ENCODE data around the gene TIMP2. TPM values are rescaled to one million over a fixed set of nuclear protein-coding genes. Genes with fewer than 3 reads are reported as not detected.

TIMP2 gene
- total and polyA plus RNA-seq, 4 donors = 203 to 732 (median 577) TPM

GRCh38 chr17:78960928-78961327 lies 35.7 kb upstream of the TIMP2 start:
- Histone ChIP-seq H3K4me3 (ENCODE audit: low read length in 2 of 2) (no peak overlapping the region), H3K27me3 (ENCODE audit: control insufficient read depth in 1 of 2, insufficient read depth in 2 of 2, low read length in 1 of 2) (no peaks in the 10 kb centered on the region), H3K27ac (ENCODE audit: low read depth in 1 of 2, low read length in 2 of 2) (no peak overlapping the region), H3K9me3 (ENCODE audit: control insufficient read depth, low read length) (no peaks in the 10 kb centered on the region), H3K36me3 (ENCODE audit: control insufficient read depth in 1 of 2, insufficient read depth in 2 of 2, low read length in 1 of 2) (no peaks in the 10 kb centered on the region), H3K4me1 (ENCODE audit: control insufficient read depth in 1 of 2, insufficient read depth in 2 of 2, low read length in 2 of 2) (no peaks in the 10 kb centered on the region)
- DNase-seq (no peak), ATAC-seq (ENCODE audit: low FRiP score) (no peak)
- 7 to 8% methylated on average over 5 of the region's 5 CpGs for WGBS, 2 donors
- intact Hi-C loops (cut with DNase I) = no loop called here

DNA sequence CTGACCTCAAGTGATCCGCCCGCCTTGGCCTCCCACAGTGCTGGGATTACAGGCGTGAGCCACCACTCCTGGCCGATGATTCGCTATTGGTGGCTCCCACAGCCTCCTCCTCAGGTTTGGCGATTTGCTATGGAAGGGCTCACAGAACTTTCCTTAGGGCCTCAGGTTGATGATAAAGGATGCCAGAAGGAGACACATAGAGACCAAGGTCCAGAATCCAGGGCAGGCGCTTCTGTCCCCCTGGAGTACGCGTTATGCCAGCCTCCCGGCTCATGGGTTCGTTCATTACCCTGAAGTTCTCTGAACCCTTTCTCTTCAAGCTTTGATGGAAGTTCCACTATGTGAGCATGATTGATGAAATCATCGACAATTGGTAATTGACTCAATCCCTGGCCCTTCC lies 34.6 kb upstream of the TIMP2 start:
- Histone ChIP-seq H3K36me3 (ENCODE audit: control insufficient read depth in 1 of 2, insufficient read depth in 2 of 2, low read length in 1 of 2) (no peaks in the 10 kb centered on the region), H3K4me1 (ENCODE audit: control insufficient read depth in 1 of 2, insufficient read depth in 2 of 2, low read length in 2 of 2) (no peaks in the 10 kb centered on the region), H3K27me3 (ENCODE audit: control insufficient read depth in 1 of 2, insufficient read depth in 2 of 2, low read length in 1 of 2) (no peaks in the 10 kb centered on the region), H3K9me3 (ENCODE audit: control insufficient read depth, low read length) (no peaks in the 10 kb centered on the region), H3K4me3 (ENCODE audit: low read length in 2 of 2) (no peak overlapping the region), H3K27ac (ENCODE audit: low read depth in 1 of 2, low read length in 2 of 2) (no peak overlapping the region)
- no peak for ATAC-seq (ENCODE audit: low FRiP score)
- 97% methylated on average over 12 of the region's 12 CpGs for WGBS, 2 donors
- no peak for DNase-seq
- intact Hi-C loops (cut with DNase I) = no loop called here

DNA sequence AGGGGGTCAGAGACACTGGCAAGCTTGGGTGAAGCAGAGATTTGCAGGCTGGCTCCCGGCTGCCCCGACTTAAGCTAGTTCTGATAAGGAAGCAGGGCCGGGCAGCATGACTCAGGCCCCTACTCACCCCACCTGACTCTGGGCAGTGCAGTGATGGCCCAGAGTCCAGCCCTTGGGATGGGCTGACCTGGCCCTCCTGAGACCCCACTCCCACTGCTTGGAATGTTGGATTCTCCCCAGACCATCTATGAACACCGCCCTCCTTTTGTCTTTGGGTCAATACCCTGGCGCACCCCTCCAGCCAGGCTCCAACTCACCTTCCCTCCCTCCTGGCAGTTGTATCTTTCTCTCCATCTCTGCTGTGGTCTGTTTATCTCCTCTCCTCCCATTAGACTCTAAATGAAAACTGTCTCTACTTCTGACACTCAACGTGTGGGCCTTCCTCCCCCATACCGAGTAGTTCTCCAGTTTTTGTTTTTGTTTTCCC lies 33.5 kb upstream of the TIMP2 start:
- Histone ChIP-seq H3K4me3 (ENCODE audit: low read length in 2 of 2) (no peak overlapping the region), H3K36me3 (ENCODE audit: control insufficient read depth in 1 of 2, insufficient read depth in 2 of 2, low read length in 1 of 2) (no peaks in the 10 kb centered on the region), H3K9me3 (ENCODE audit: control insufficient read depth, low read length) (no peaks in the 10 kb centered on the region), H3K27me3 (ENCODE audit: control insufficient read depth in 1 of 2, insufficient read depth in 2 of 2, low read length in 1 of 2) (no peaks in the 10 kb centered on the region), H3K4me1 (ENCODE audit: control insufficient read depth in 1 of 2, insufficient read depth in 2 of 2, low read length in 2 of 2) (no peaks in the 10 kb centered on the region), H3K27ac (ENCODE audit: low read depth in 1 of 2, low read length in 2 of 2) (no peak overlapping the region)
- intact Hi-C loops (cut with DNase I) = no loop called here
- peak; percentile 32 for ATAC-seq (ENCODE audit: low FRiP score)
- no peak for DNase-seq
- 79 to 84% methylated on average over 7 of the region's 7 CpGs for WGBS, 2 donors

- DNase-seq (no peak), ATAC-seq (ENCODE audit: low FRiP score) (no peak)
- H3K4me3 ChIP-seq (ENCODE audit: low read length in 2 of 2) = no peak overlapping the region
- H3K36me3 ChIP-seq (ENCODE audit: control insufficient read depth in 1 of 2, insufficient read depth in 2 of 2, low read length in 1 of 2) = no peaks in the 10 kb centered on the region
- 25 to 34% methylated on average over 12 of the region's 12 CpGs for WGBS, 2 donors
- intact Hi-C loops (cut with DNase I) = no loop called here
- H3K9me3 ChIP-seq (ENCODE audit: control insufficient read depth, low read length) = no peaks in the 10 kb centered on the region
- H3K27me3 ChIP-seq (ENCODE audit: control insufficient read depth in 1 of 2, insufficient read depth in 2 of 2, low read length in 1 of 2) = no peaks in the 10 kb centered on the region
- no peaks in the 10 kb centered on the region for H3K4me1 ChIP-seq (ENCODE audit: control insufficient read depth in 1 of 2, insufficient read depth in 2 of 2, low read length in 2 of 2)
- no peak overlapping the region for H3K27ac ChIP-seq (ENCODE audit: low read depth in 1 of 2, low read length in 2 of 2)
Measured at GRCh38 chr17:78957128-78957527, 31.9 kb upstream of the TIMP2 start.

GRCh38 chr17:78956254-78956653 lies 31.1 kb upstream of the TIMP2 start:
- ATAC-seq (ENCODE audit: low FRiP score) (no peak), DNase-seq (no peak)
- intact Hi-C loops (cut with DNase I) = no loop called here
- Histone ChIP-seq H3K27me3 (ENCODE audit: control insufficient read depth in 1 of 2, insufficient read depth in 2 of 2, low read length in 1 of 2) (no peaks in the 10 kb centered on the region), H3K27ac (ENCODE audit: low read depth in 1 of 2, low read length in 2 of 2) (no peak overlapping the region), H3K36me3 (ENCODE audit: control insufficient read depth in 1 of 2, insufficient read depth in 2 of 2, low read length in 1 of 2) (no peaks in the 10 kb centered on the region), H3K9me3 (ENCODE audit: control insufficient read depth, low read length) (peaks cover under 1% of the 10 kb centered on the region), H3K4me3 (ENCODE audit: low read length in 2 of 2) (no peak overlapping the region), H3K4me1 (ENCODE audit: control insufficient read depth in 1 of 2, insufficient read depth in 2 of 2, low read length in 2 of 2) (no peaks in the 10 kb centered on the region)
- WGBS, 2 donors = 88 to 90% methylated on average over 11 of the region's 11 CpGs

DNA sequence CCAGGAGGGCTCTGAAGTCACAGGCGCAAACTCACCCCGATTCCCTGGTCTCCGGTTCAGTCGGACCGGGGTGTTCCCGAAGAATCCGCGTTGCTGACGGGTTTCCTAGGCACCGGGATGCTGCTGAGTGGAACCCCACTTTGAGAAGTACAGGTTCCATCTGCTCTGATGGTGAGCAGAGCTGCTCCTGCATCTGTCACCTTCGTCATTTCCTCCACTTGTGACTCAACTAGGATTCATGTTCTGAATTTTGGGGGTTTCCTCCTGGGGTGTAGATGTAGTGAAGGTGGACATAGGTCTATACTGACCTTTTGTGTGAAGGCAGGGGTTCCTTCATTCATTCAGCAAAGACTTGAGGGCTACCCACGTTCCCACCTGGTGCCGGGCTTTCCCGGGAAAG lies 29.5 kb upstream of the TIMP2 start:
- Histone ChIP-seq H3K9me3 (ENCODE audit: control insufficient read depth, low read length) (peaks cover 8% of the 10 kb centered on the region), H3K27me3 (ENCODE audit: control insufficient read depth in 1 of 2, insufficient read depth in 2 of 2, low read length in 1 of 2) (no peaks in the 10 kb centered on the region), H3K4me3 (ENCODE audit: low read length in 2 of 2) (no peak overlapping the region), H3K4me1 (ENCODE audit: control insufficient read depth in 1 of 2, insufficient read depth in 2 of 2, low read length in 2 of 2) (no peaks in the 10 kb centered on the region), H3K27ac (ENCODE audit: low read depth in 1 of 2, low read length in 2 of 2) (no peak overlapping the region), H3K36me3 (ENCODE audit: control insufficient read depth in 1 of 2, insufficient read depth in 2 of 2, low read length in 1 of 2) (no peaks in the 10 kb centered on the region)
- DNase-seq (no peak), ATAC-seq (ENCODE audit: low FRiP score) (no peak)
- WGBS, 2 donors = 93 to 96% methylated on average over 14 of the region's 14 CpGs
- intact Hi-C loops (cut with DNase I) = no loop called here

- intact Hi-C loops (cut with DNase I) = no loop called here
- no peak for DNase-seq
- no peaks in the 10 kb centered on the region for H3K27me3 ChIP-seq (ENCODE audit: control insufficient read depth in 1 of 2, insufficient read depth in 2 of 2, low read length in 1 of 2)
- ATAC-seq (ENCODE audit: low FRiP score) = no peak
- H3K9me3 ChIP-seq (ENCODE audit: control insufficient read depth, low read length) = peaks cover 8% of the 10 kb centered on the region
- no peaks in the 10 kb centered on the region for H3K4me1 ChIP-seq (ENCODE audit: control insufficient read depth in 1 of 2, insufficient read depth in 2 of 2, low read length in 2 of 2)
- 84 to 86% methylated on average over 29 of the region's 29 CpGs for WGBS, 2 donors
- H3K27ac ChIP-seq (ENCODE audit: low read depth in 1 of 2, low read length in 2 of 2) = no peak overlapping the region
- H3K4me3 ChIP-seq (ENCODE audit: low read length in 2 of 2) = no peak overlapping the region
- H3K36me3 ChIP-seq (ENCODE audit: control insufficient read depth in 1 of 2, insufficient read depth in 2 of 2, low read length in 1 of 2) = no peaks in the 10 kb centered on the region
Measured at GRCh38 chr17:78953356-78954350, 28.5 kb upstream of the TIMP2 start.

DNA sequence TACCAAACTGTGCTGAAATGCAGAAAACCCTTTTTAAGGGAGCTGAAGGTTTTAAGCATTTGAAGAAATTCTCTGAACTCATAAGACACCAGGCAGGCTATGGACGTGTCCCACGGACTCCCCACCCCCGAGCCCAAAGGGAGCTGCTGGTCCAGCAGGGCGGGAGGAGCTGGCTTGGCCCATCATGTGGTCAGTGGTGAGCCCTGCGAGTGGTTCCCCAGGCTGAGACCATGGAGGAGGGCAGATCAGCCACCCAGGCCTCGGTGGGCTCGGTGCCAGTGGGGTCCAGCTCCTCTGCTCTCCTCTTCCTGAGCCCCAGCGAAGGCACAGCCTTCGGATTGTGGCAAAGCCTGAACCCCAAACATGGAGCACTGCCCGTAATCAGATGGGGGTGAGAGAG lies 27.5 kb upstream of the TIMP2 start:
- no peaks in the 10 kb centered on the region for H3K4me1 ChIP-seq (ENCODE audit: control insufficient read depth in 1 of 2, insufficient read depth in 2 of 2, low read length in 2 of 2)
- no peak overlapping the region for H3K27ac ChIP-seq (ENCODE audit: low read depth in 1 of 2, low read length in 2 of 2)
- H3K36me3 ChIP-seq (ENCODE audit: control insufficient read depth in 1 of 2, insufficient read depth in 2 of 2, low read length in 1 of 2) = no peaks in the 10 kb centered on the region
- no peaks in the 10 kb centered on the region for H3K27me3 ChIP-seq (ENCODE audit: control insufficient read depth in 1 of 2, insufficient read depth in 2 of 2, low read length in 1 of 2)
- H3K4me3 ChIP-seq (ENCODE audit: low read length in 2 of 2) = no peak overlapping the region
- intact Hi-C loops (cut with DNase I) = no loop called here
- no peak for DNase-seq
- no peak for ATAC-seq (ENCODE audit: low FRiP score)
- H3K9me3 ChIP-seq (ENCODE audit: control insufficient read depth, low read length) = peaks cover 8% of the 10 kb centered on the region
- 91 to 96% methylated on average over 10 of the region's 10 CpGs for WGBS, 2 donors

DNA sequence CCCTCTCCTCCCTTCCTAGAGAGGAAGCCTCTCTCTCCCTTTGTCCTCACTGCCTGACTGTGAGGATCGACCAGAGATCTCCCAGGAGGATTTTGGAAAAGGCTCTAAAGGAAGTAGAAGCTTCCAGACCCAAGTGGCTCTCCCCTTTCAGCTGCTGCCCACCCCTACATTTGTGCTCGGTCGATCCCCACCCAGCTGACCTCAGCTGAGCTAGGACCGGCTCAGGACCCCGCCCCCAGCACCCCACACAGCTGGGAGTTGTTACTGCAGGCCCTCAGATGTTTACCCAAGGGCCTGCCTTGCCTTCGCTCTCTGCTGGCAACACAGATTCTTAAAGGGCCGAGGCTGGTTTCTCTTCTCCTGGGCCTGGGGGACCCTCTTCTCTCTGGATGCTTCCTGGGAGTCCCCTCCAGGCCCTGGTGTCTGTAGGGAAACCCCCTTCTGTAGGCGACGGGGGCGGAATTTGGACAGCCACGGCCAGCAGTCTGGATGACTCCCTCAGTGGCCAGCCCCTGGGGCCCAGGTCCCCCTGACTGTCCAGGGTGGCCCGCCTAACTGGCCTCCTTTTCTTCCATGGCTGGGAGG lies 26.9 kb upstream of the TIMP2 start:
- Histone ChIP-seq H3K4me3 (ENCODE audit: low read length in 2 of 2) (no peak overlapping the region), H3K9me3 (ENCODE audit: control insufficient read depth, low read length) (peaks cover 8% of the 10 kb centered on the region), H3K36me3 (ENCODE audit: control insufficient read depth in 1 of 2, insufficient read depth in 2 of 2, low read length in 1 of 2) (no peaks in the 10 kb centered on the region), H3K27ac (ENCODE audit: low read depth in 1 of 2, low read length in 2 of 2) (no peak overlapping the region), H3K27me3 (ENCODE audit: control insufficient read depth in 1 of 2, insufficient read depth in 2 of 2, low read length in 1 of 2) (no peaks in the 10 kb centered on the region), H3K4me1 (ENCODE audit: control insufficient read depth in 1 of 2, insufficient read depth in 2 of 2, low read length in 2 of 2) (no peaks in the 10 kb centered on the region)
- no peak for ATAC-seq (ENCODE audit: low FRiP score)
- WGBS, 2 donors = 48 to 64% methylated on average over 12 of the region's 12 CpGs
- intact Hi-C loops (cut with DNase I) = no loop called here
- DNase-seq = no peak
